ENCODE results near the gene TM4SF4.

The TM4SF4 gene

GRCh38 chr3:149515249-149515648 lies 40.8 kb downstream of the TM4SF4 start:
- no peak for DNase-seq

GRCh38 chr3:149516920-149517319 lies 42.4 kb downstream of the TM4SF4 start:
- no peak for DNase-seq

GRCh38 chr3:149519912-149520311 lies 45.4 kb downstream of the TM4SF4 start:
- DNase-seq: no peak

- DNase-seq: no peak
Observed at GRCh38 chr3:149523512-149524299, 49.2 kb downstream of the TM4SF4 start.

GRCh38 chr3:149527531-149528339 lies 53.2 kb downstream of the TM4SF4 start:
- DNase-seq: no peak

- no peak for DNase-seq
Observed at GRCh38 chr3:149528340-149528650, 53.8 kb downstream of the TM4SF4 start.

- no peak for DNase-seq
Observed at GRCh38 chr3:149529099-149529498, 54.6 kb downstream of the TM4SF4 start.

- DNase-seq: no peak
Observed at GRCh38 chr3:149532489-149533180, 58.1 kb downstream of the TM4SF4 start.

GRCh38 chr3:149534082-149534481 lies 59.6 kb downstream of the TM4SF4 start:
- no peak for DNase-seq

GRCh38 chr3:149534671-149535332 lies 60.3 kb downstream of the TM4SF4 start:
- DNase-seq: no peak

- DNase-seq: no peak
Observed at GRCh38 chr3:149535333-149535685, 60.8 kb downstream of the TM4SF4 start.

GRCh38 chr3:149536429-149536828 lies 61.9 kb downstream of the TM4SF4 start:
- no peak for DNase-seq

GRCh38 chr3:149538371-149538770 lies 63.9 kb downstream of the TM4SF4 start:
- no peak for DNase-seq

GRCh38 chr3:149541091-149541491 lies 66.6 kb downstream of the TM4SF4 start:
- no peak for DNase-seq

- no peak for DNase-seq
Observed at GRCh38 chr3:149542375-149543312, 68.1 kb downstream of the TM4SF4 start.

GRCh38 chr3:149545049-149545448 lies 70.6 kb downstream of the TM4SF4 start:
- no peak for DNase-seq

GRCh38 chr3:149547413-149547812 lies 72.9 kb downstream of the TM4SF4 start:
- DNase-seq: no peak

GRCh38 chr3:149547954-149548668 lies 73.6 kb downstream of the TM4SF4 start:
- no peak for DNase-seq

- no peak for DNase-seq
Observed at GRCh38 chr3:149548669-149549065, 74.2 kb downstream of the TM4SF4 start.

GRCh38 chr3:149551500-149551899 lies 77.0 kb downstream of the TM4SF4 start:
- DNase-seq: no peak

GRCh38 chr3:149552700-149553099 lies 78.2 kb downstream of the TM4SF4 start:
- no peak for DNase-seq

Measured in activated CD4-positive, CD25-positive, alpha-beta regulatory T cell treated with anti-CD3 and anti-CD28 coated beads, Interleukin-2, amount 50 U/mL, for 72 hours (primary cell).